Psoas muscle (tissue), 8 donors: ENCODE data around the gene GPR25. TPM values are rescaled to one million over a fixed set of nuclear protein-coding genes. Genes with fewer than 3 reads are reported as not detected.

Experiments
- ATAC-seq, 4 donors: fragments of 200-7000 bp; cut with Tn5 transposase; one replicate each; pipeline ENCODE4 v1.9.1; 2020; ENCODE audit warnings: moderate library complexity in 3 of 4, mild to moderate bottlenecking in 2 of 4
- DNase-seq, 2 donors: peaks; one replicate each; pipeline ENCODE4 v3.0.0-alpha.2; 2020
- H3K27ac ChIP-seq: fragments of 200-600 bp; one replicate; pipeline ENCODE4 v1.8.0; 2022
- H3K27me3 ChIP-seq, 3 donors: fragments of 200-600 bp in 1 of 3; one replicate each; pipeline versions ENCODE4 v1.6.1 to v1.8.0; 2013 to 2022; ENCODE audit warnings: low read length in 2 of 3, mild to moderate bottlenecking in 2 of 3, moderate library complexity in 1 of 3; ENCODE audit not compliant: insufficient read depth in 3 of 3
- H3K36me3 ChIP-seq, 2 donors: fragments of 200-600 bp in 1 of 2; one replicate each; pipeline versions ENCODE4 v1.6.1 to v1.8.0; 2013 to 2022; ENCODE audit warnings: low read depth in 1 of 2, mild to moderate bottlenecking in 1 of 2, moderate library complexity in 1 of 2; ENCODE audit not compliant: insufficient read depth in 1 of 2
- H3K4me1 ChIP-seq: fragments of 200-600 bp; one replicate; pipeline ENCODE4 v1.8.0; 2022
- H3K4me3 ChIP-seq: fragments of 200-600 bp; one replicate; pipeline ENCODE4 v1.8.0; 2022; ENCODE audit warnings: mild to moderate bottlenecking
- H3K9me3 ChIP-seq: fragments of 200-600 bp; one replicate; pipeline ENCODE4 v1.8.0; 2022
- CTCF ChIP-seq: fragments of 200-600 bp; IDR thresholded peaks from one replicate; pipeline ENCODE4 v1.8.0; 2022; ENCODE audit warnings: antibody characterized with exemption
- WGBS, 3 donors: extraction: QIAGEN DNeasy Blood & Tissue Kit; methylation state at CpG; one replicate each; pipeline versions ENCODE4 v1.1.6 to v1.1.7; 2013; 5-methylcytosine and 5-hydroxymethylcytosine counted together
- intact Hi-C, 2 donors: fragments of 100-400 bp; cut with DNase I; formaldehyde crosslinking; loops; one replicate each; pipeline versions ENCODE4 v1.11.0 to v1.14.2; 2022
- polyA plus RNA-seq, 3 donors: library from polyadenylated mRNA; stranded (reverse); fragments of 200-250 nt; gene quantifications; one replicate each; pipeline ENCODE4 v1.2.3, GENCODE V29; 2013
- total RNA-seq, 4 donors: library from RNA; stranded (reverse); fragmentation: NEBNext Ultra II Directional in 2 of 4; extraction: Animal tissue kit (Norgen Biotek cat#: 25700) in 2 of 4; gene quantifications; one replicate each; pipeline versions ENCODE4 v1.2.1 to v1.2.4, GENCODE V29; 2021 to 2023
- donor health status: healthy with polysubstance abuse.
- donor health status: DM: no; HTN: no; CAD: no; lungs with moderate emphysema.
- donor health status: Bipolar disorder and iron deficiency.
- donor health status: healthy.
- donor health status: DM: yes; HTN: yes; CAD: no.
- donor health status: DM: no; HTN: no; CAD: no.
- donor health status: DM: no; HTN: no; CAD: no.
- donor health status: DM: yes; HTN: yes; CAD: no.

GPR25 gene
- total and polyA plus RNA-seq, 7 donors, result not detected

GRCh38 chr1:200901796-200902444, 29.1 kb downstream of the GPR25 start:
- H3K9me3 ChIP-seq, result no peaks in the 10 kb centered on the region
- DNase-seq, result no peak
- no peak for ATAC-seq
- no peaks in the 10 kb centered on the region for H3K4me1 ChIP-seq
- 70 to 83% (median 75%) methylated on average over 8 of the region's 8 CpGs for WGBS, 3 donors
- TF ChIP-seq CTCF, result no peak
- intact Hi-C loops, result no loop called here
- no peak overlapping the region for H3K27ac ChIP-seq
- no peaks in the 10 kb centered on the region for H3K27me3 ChIP-seq
- H3K4me3 ChIP-seq, result no peak overlapping the region
- H3K36me3 ChIP-seq, result no peaks in the 10 kb centered on the region

- ATAC-seq (no peak), DNase-seq (no peak)
- H3K36me3 ChIP-seq, result no peaks in the 10 kb centered on the region
- WGBS, 3 donors, result 89 to 95% (median 92%) methylated on average over 5 of the region's 5 CpGs
- intact Hi-C loops, result no loop called here
- no peak overlapping the region for H3K27ac ChIP-seq
- H3K4me3 ChIP-seq, result no peak overlapping the region
- TF ChIP-seq CTCF, result no peak
- H3K4me1 ChIP-seq, result no peaks in the 10 kb centered on the region
- no peaks in the 10 kb centered on the region for H3K9me3 ChIP-seq
- no peaks in the 10 kb centered on the region for H3K27me3 ChIP-seq
Measured at GRCh38 chr1:200903793-200904192, 31.0 kb downstream of the GPR25 start.

- no peak overlapping the region for H3K4me3 ChIP-seq
- intact Hi-C loops, result no loop called here
- H3K27ac ChIP-seq, result no peak overlapping the region
- TF ChIP-seq CTCF, result no peak
- H3K9me3 ChIP-seq, result no peaks in the 10 kb centered on the region
- DNase-seq (no peak), ATAC-seq (no peak)
- no peaks in the 10 kb centered on the region for H3K27me3 ChIP-seq
- H3K36me3 ChIP-seq, result no peaks in the 10 kb centered on the region
- H3K4me1 ChIP-seq, result no peaks in the 10 kb centered on the region
Measured at GRCh38 chr1:200904772-200905171, 32.0 kb downstream of the GPR25 start.

GRCh38 chr1:200905411-200906052, 32.8 kb downstream of the GPR25 start:
- no peak overlapping the region for H3K4me3 ChIP-seq
- H3K36me3 ChIP-seq, result no peaks in the 10 kb centered on the region
- TF ChIP-seq CTCF, result no peak
- intact Hi-C loops, result no loop called here
- no peaks in the 10 kb centered on the region for H3K9me3 ChIP-seq
- no peak overlapping the region for H3K27ac ChIP-seq
- 84 to 88% (median 85%) methylated on average over 4 of the region's 4 CpGs for WGBS, 3 donors
- ATAC-seq (no peak), DNase-seq (no peak)
- H3K4me1 ChIP-seq, result no peaks in the 10 kb centered on the region
- H3K27me3 ChIP-seq, result no peaks in the 10 kb centered on the region

DNA sequence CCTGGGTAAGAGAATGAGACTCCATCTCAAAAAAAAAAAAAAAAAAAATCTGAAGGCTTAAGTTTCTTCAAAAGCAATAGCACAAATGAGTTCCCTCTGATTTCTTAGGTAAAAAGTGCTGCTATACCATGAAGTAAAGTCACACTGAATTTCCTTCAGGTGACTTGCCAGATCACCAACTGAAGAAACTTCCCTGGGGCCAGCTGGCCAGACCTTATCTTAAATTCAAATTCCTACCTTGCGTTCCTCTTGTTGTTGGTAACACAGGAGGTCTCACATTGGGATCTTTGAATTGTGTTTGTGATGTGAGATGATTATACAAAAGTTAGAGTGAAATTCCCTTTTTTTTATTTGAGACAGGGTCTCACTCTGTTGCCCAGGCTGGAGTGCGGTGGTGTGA, 33.7 kb downstream of the GPR25 start:
- Histone ChIP-seq H3K4me1 (no peaks in the 10 kb centered on the region), H3K27ac (no peak overlapping the region), H3K27me3 (no peaks in the 10 kb centered on the region), H3K4me3 (no peak overlapping the region), H3K9me3 (no peaks in the 10 kb centered on the region), H3K36me3 (no peaks in the 10 kb centered on the region)
- DNase-seq (no peak), ATAC-seq (no peak)
- WGBS, 3 donors, result 96 to 98% (median 98%) methylated on average over 2 of the region's 2 CpGs
- intact Hi-C loops, result no loop called here
- TF ChIP-seq CTCF, result no peak
